Thoracic aorta (tissue), 2 donors: ENCODE measurements around the gene CCDC148. TPM values are rescaled to one million over a fixed set of nuclear protein-coding genes. Genes with fewer than 3 reads are reported as not detected.

Experiments used
- ATAC-seq: fragments of 150-250 bp; one replicate; pipeline ENCODE4 v1.8.0; 2017; ENCODE audit warnings: low read depth; ENCODE audit not compliant: insufficient number of reproducible peaks, low FRiP score
- DNase-seq: peaks from one replicate; pipeline ENCODE4 v3.0.0-alpha.2; 2020; ENCODE audit warnings: low spot score
- H3K27ac ChIP-seq, 2 donors: fragments of 200-600 bp; sonication (generic); 1 replicate in 1 of 2; 2 replicates in 1 of 2; pipeline ENCODE4 v1.5.1; 2016; ENCODE audit warnings: mild to moderate bottlenecking in 2 of 2, moderate library complexity in 2 of 2
- H3K27me3 ChIP-seq: fragments of 200-600 bp; sonication (generic); replicated peaks from 2 replicates; pipeline ENCODE4 v1.6.0; 2016; ENCODE audit warnings: mild to moderate bottlenecking; ENCODE audit not compliant: insufficient read depth
- H3K36me3 ChIP-seq: fragments of 200-600 bp; sonication (generic); one replicate; pipeline ENCODE4 v1.5.1; 2016
- H3K4me1 ChIP-seq, 2 donors: fragments of 200-600 bp; sonication (generic); 1 replicate in 1 of 2; 2 replicates in 1 of 2; pipeline versions ENCODE4 v1.5.1 to v1.6.0; 2016; ENCODE audit warnings: low read depth in 2 of 2, mild to moderate bottlenecking in 1 of 2; ENCODE audit not compliant: control insufficient read depth in 1 of 2
- H3K4me3 ChIP-seq: fragments of 200-600 bp; sonication (generic); 2 replicates; pipeline ENCODE4 v1.5.1; 2016; ENCODE audit warnings: mild to moderate bottlenecking
- H3K9me3 ChIP-seq: fragments of 200-600 bp; sonication (generic); 2 replicates; pipeline ENCODE4 v1.5.1; 2016
- total RNA-seq, 2 donors: library from RNA; depleted of rRNA; stranded (reverse); fragments of >200 nt; gene quantifications; one replicate each; pipeline versions ENCODE4 v1.1.0 to v1.2.3, GENCODE V29; 2016
- TF ChIP-seq, protein P1 (sequence below): fragments of 200-600 bp; sonication (generic); IDR thresholded peaks from one replicate; pipeline ENCODE4 v1.5.1; 2019; ENCODE audit warnings: antibody characterized with exemption

The CCDC148 gene
- total RNA-seq, 2 donors from 2014 or later, result 0.71 TPM; not detected in 1

DNA sequence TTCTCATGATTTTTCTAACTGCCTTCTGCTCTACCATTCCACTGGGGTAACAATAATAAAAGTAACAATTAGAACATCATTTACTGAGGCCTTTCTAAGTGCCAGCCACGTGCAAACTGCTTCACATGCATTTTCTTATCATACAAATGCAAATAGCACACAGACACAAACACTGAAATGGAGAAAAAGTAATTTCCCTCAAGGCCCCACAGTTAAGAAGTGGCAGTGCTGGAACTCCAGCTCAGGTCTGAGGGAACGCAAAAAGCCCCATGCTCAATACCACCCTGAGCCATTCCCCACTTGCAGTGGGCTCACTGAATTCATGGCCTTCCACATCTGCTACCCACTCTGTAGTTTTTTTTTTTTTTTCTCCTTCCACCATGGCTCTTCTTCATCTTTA, 214.3 kb downstream of the CCDC148 start:
- Histone ChIP-seq H3K4me1 (no peaks in the 10 kb centered on the region), H3K27me3 (no peaks in the 10 kb centered on the region), H3K36me3 (no peaks in the 10 kb centered on the region), H3K9me3 (no peaks in the 10 kb centered on the region), H3K27ac (no peak overlapping the region), H3K4me3 (no peak overlapping the region)
- no peak for DNase-seq
- TF ChIP-seq, protein P1, sequence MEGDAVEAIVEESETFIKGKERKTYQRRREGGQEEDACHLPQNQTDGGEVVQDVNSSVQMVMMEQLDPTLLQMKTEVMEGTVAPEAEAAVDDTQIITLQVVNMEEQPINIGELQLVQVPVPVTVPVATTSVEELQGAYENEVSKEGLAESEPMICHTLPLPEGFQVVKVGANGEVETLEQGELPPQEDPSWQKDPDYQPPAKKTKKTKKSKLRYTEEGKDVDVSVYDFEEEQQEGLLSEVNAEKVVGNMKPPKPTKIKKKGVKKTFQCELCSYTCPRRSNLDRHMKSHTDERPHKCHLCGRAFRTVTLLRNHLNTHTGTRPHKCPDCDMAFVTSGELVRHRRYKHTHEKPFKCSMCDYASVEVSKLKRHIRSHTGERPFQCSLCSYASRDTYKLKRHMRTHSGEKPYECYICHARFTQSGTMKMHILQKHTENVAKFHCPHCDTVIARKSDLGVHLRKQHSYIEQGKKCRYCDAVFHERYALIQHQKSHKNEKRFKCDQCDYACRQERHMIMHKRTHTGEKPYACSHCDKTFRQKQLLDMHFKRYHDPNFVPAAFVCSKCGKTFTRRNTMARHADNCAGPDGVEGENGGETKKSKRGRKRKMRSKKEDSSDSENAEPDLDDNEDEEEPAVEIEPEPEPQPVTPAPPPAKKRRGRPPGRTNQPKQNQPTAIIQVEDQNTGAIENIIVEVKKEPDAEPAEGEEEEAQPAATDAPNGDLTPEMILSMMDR, result no peak
- no peak for ATAC-seq

DNA sequence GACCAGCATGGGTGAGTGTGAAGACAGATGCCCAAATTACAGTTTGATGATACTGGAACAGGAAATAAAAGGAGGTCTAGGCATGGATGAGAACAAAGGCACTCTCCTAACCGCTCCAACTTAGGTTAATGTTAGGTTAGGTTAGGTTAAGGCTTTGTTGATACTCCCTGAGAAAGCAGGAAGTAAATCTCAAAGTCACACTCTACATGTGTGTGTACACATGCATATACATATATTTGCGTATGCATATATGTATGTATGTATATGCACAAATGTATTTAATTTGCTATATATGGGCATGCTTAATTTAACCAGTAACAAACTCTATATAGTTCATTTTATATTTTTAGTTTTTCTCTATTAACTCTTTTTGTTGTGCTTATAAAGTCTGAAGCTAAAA, 215.6 kb downstream of the CCDC148 start:
- Histone ChIP-seq H3K27ac (no peak overlapping the region), H3K27me3 (no peaks in the 10 kb centered on the region), H3K9me3 (no peaks in the 10 kb centered on the region), H3K4me3 (no peak overlapping the region), H3K4me1 (no peaks in the 10 kb centered on the region), H3K36me3 (no peaks in the 10 kb centered on the region)
- ATAC-seq (no peak), DNase-seq (no peak)
- TF ChIP-seq, protein P1, result no peak

DNA sequence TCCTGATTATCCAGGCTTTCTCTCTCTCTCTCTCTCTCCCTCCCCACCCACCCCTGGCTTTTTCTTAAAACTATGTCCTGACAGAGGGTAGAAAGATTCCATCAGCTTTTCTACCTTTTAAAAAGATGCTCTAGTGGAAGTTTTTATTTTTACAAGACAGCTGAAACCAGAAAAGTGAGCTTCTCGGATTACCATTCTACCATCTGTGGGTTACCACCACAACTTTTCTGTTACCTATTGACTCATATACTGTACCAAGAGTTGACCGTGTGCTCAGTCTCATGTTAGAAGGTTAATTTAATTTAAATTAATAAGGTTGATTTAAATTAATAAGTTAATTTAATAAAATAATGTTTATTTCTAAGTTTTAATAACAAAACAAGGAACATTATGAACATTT, 217.3 kb downstream of the CCDC148 start:
- Histone ChIP-seq H3K9me3 (no peaks in the 10 kb centered on the region), H3K36me3 (no peaks in the 10 kb centered on the region), H3K27me3 (no peaks in the 10 kb centered on the region), H3K4me1 (no peaks in the 10 kb centered on the region), H3K27ac (no peak overlapping the region), H3K4me3 (no peak overlapping the region)
- DNase-seq (no peak), ATAC-seq (no peak)
- TF ChIP-seq, protein P1, result no peak

DNA sequence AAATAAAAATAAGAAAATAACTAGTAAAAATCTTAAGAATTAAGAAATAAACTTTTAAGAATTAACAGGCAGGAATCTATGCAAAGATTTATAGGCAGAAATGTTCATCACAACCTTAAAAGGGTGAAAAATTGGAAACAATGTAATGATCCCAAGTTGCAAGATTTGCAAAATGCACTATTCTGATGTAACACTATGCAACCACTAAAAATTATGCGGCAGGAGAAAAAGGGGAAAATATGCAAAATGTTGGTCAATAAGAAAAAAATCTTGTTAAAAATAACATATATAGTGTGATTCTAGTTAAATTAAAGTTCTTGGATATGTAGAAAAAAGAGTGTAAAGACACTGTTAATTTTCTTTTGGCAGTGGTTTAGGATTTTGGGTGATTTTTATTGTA, 222.1 kb downstream of the CCDC148 start:
- TF ChIP-seq, protein P1, result no peak
- Histone ChIP-seq H3K4me3 (no peak overlapping the region), H3K4me1 (no peaks in the 10 kb centered on the region), H3K27me3 (no peaks in the 10 kb centered on the region), H3K36me3 (no peaks in the 10 kb centered on the region), H3K27ac (no peak overlapping the region), H3K9me3 (no peaks in the 10 kb centered on the region)
- DNase-seq, result no peak
- ATAC-seq, result no peak

DNA sequence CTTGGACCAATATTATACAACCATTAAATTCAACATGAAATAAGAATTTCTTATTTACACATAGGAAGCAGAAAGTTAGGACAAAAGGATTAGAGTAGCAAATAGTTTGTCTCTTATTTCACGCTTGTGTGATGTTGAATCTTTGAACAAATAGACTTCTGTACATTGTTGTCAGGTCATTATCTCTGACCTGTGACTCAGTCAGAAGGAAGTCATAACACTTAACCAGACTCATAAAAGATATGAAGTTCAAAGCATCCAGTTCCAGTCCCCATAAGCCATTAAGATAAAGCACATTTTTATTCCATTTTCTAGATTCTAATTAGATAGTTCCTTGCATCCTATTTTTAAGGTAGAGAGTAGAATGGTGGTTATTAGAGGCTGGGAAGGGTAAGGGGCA, 224.1 kb downstream of the CCDC148 start:
- Histone ChIP-seq H3K36me3 (no peaks in the 10 kb centered on the region), H3K4me3 (no peak overlapping the region), H3K4me1 (no peaks in the 10 kb centered on the region), H3K9me3 (no peaks in the 10 kb centered on the region), H3K27ac (no peak overlapping the region), H3K27me3 (no peaks in the 10 kb centered on the region)
- TF ChIP-seq, protein P1, result no peak
- DNase-seq (no peak), ATAC-seq (no peak)
